Inferior parietal cortex (tissue), 1 donor: ENCODE results near the gene GPC3.

ENCODE experiments used
- DNase-seq: peaks from one replicate; pipeline ENCODE4 v3.0.0-alpha.2; 2016; ENCODE audit errors: extremely low spot score

The GPC3 gene

GRCh38 chrX:133602881-133603280 lies 382.5 kb downstream of the GPC3 start:
- DNase-seq: no peak

- no peak for DNase-seq
These were observed 384.3 kb downstream of the GPC3 start for GRCh38 chrX:133601116-133601515.

- DNase-seq: no peak
These were observed 384.9 kb downstream of the GPC3 start for GRCh38 chrX:133600536-133600935.

GRCh38 chrX:133598601-133599335 lies 386.6 kb downstream of the GPC3 start:
- DNase-seq: no peak

GRCh38 chrX:133594156-133594555 lies 391.2 kb downstream of the GPC3 start:
- no peak for DNase-seq

GRCh38 chrX:133593531-133593930 lies 391.9 kb downstream of the GPC3 start:
- DNase-seq: no peak

GRCh38 chrX:133590703-133591505 lies 394.5 kb downstream of the GPC3 start:
- DNase-seq: no peak

- DNase-seq: no peak
These were observed 396.6 kb downstream of the GPC3 start for GRCh38 chrX:133588827-133589226.

- DNase-seq: no peak
These were observed 397.6 kb downstream of the GPC3 start for GRCh38 chrX:133587818-133588217.

- DNase-seq: no peak
These were observed 398.3 kb downstream of the GPC3 start for GRCh38 chrX:133587071-133587470.

GRCh38 chrX:133586443-133586842 lies 399.0 kb downstream of the GPC3 start:
- no peak for DNase-seq

GRCh38 chrX:133583825-133584224 lies 401.6 kb downstream of the GPC3 start:
- no peak for DNase-seq

- DNase-seq: no peak
These were observed 404.8 kb downstream of the GPC3 start for GRCh38 chrX:133580625-133581024.

- DNase-seq: no peak
These were observed 405.8 kb downstream of the GPC3 start for GRCh38 chrX:133579631-133580030.

- no peak for DNase-seq
These were observed 408.5 kb downstream of the GPC3 start for GRCh38 chrX:133576876-133577275.

- DNase-seq: no peak
These were observed 409.8 kb downstream of the GPC3 start for GRCh38 chrX:133575501-133576136.

GRCh38 chrX:133574716-133575115 lies 410.7 kb downstream of the GPC3 start:
- no peak for DNase-seq

GRCh38 chrX:133570549-133570948 lies 414.8 kb downstream of the GPC3 start:
- no peak for DNase-seq

GRCh38 chrX:133569217-133569616 lies 416.2 kb downstream of the GPC3 start:
- no peak for DNase-seq

GRCh38 chrX:133568109-133568508 lies 417.3 kb downstream of the GPC3 start:
- no peak for DNase-seq

GRCh38 chrX:133566876-133567275 lies 418.5 kb downstream of the GPC3 start:
- no peak for DNase-seq

GRCh38 chrX:133563705-133564104 lies 421.7 kb downstream of the GPC3 start:
- no peak for DNase-seq

- DNase-seq: no peak
These were observed 424.1 kb downstream of the GPC3 start for GRCh38 chrX:133561251-133561650.
